ENCODE measurements around the gene C3orf20.

Gene C3orf20

GRCh38 chr3:14766428-14767244 is 91.7 kb downstream of the C3orf20 start:
- no peak for TF ChIP-seq CTCF (IDR thresholded peaks at IDR 0.05; ENCODE audit: insufficient read depth, low read length, missing control alignments)
- DNase-seq (ENCODE audit: low read depth, low spot score): no peak
- ChIA-PET CTCF (no interaction called here), POLR2A (no interaction called here)
- H3K4me3 ChIP-seq (ENCODE audit: low read depth, low read length): no peak overlapping the region

GRCh38 chr3:14767245-14768051 is 92.5 kb downstream of the C3orf20 start:
- POLR2A ChIA-PET: no interaction called here
- no peak for DNase-seq (ENCODE audit: low read depth, low spot score)
- no peak for TF ChIP-seq CTCF (IDR thresholded peaks at IDR 0.05; ENCODE audit: insufficient read depth, low read length, missing control alignments)
- CTCF ChIA-PET: no interaction called here
- H3K4me3 ChIP-seq (ENCODE audit: low read depth, low read length): no peak overlapping the region

DNA sequence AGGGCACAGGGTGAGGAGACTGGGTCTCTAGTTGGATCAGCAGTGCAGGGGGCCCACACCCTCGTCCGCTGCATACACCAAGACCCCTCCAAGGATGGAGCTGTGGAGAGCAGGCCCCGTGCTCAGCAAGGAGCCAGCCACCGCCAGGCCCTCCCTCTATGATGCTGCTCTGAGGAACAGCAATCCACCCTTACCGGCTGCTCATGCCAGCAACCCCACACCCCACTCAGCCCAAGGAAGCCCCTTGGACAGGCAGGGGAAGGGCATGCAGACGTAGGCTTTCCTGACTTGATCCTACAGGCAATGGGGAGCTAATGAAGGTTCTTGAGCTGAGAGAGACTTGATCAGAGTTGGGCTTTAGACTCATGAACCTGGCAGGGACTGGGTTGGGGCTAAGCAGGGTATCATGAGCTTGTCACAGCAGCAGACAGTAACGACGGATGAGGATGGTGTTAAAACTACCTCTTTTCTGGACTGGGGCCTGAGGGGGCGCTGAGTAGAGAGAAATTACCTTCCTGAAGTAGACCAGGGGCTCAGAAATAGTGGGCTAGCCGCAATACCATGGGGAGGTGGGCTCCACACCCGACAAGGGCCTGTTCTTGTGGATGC is 93.3 kb downstream of the C3orf20 start:
- POLR2A ChIA-PET: no interaction called here
- no peak overlapping the region for H3K4me3 ChIP-seq (ENCODE audit: low read depth, low read length)
- DNase-seq (ENCODE audit: low read depth, low spot score): no peak
- no peak for TF ChIP-seq CTCF (IDR thresholded peaks at IDR 0.05; ENCODE audit: insufficient read depth, low read length, missing control alignments)
- CTCF ChIA-PET: no interaction called here

- no peak overlapping the region for H3K4me3 ChIP-seq (ENCODE audit: low read depth, low read length)
- CTCF ChIA-PET: no interaction called here
- TF ChIP-seq CTCF (IDR thresholded peaks at IDR 0.05; ENCODE audit: insufficient read depth, low read length, missing control alignments): no peak
- DNase-seq (ENCODE audit: low read depth, low spot score): no peak
- POLR2A ChIA-PET: no interaction called here
These were observed 93.9 kb downstream of the C3orf20 start for GRCh38 chr3:14768881-14769280.

DNA sequence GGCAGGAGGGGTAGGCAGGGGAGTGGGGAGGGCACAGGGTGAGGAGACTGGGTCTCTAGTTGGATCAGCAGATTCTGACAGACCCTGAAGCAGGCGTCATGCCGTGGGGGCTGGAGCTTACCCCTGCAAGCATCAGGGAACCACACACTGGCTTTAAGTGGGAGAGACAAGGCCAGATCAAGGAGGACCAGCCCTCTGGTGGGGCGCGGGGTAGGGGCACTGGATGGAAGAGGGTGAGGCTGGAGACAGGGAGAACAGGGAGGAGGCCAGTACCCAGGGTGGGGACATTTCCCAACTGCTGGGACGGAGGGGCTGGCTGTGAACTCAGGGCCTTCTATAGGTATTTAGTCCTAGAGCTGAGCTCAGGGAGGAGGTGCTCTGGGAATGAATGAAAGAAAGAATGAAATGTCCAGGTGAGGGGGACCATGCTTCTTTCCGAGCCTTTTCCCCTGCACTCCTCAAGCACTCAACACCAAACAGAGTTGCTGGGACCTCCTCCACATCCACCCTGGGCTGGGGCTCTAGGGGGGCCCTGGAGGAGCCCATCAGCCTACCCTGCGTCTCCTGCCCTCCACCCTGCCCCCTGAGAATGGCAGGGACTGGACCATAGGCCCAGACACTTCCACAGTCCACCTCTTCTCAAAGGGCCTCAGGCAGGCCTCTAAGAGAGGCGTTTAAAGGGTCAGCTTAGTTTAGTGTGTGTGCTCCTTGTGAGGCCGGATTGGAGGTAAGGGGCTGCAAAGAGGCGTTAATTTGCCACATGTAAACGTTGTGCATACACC is 94.8 kb downstream of the C3orf20 start:
- CTCF ChIA-PET: no interaction called here
- POLR2A ChIA-PET: interaction anchor here (0.6 kb wide), 1 partner anchor 244 kb away, joined by 3 read pairs; no protein-coding TSS in a partner anchor
- no peak overlapping the region for H3K4me3 ChIP-seq (ENCODE audit: low read depth, low read length)

More for the DNA sequence above, 94.8 kb downstream of the C3orf20 start:
- TF ChIP-seq CTCF (IDR thresholded peaks at IDR 0.05; ENCODE audit: insufficient read depth, low read length, missing control alignments): no peak
- no peak for DNase-seq (ENCODE audit: low read depth, low spot score)
